Peyer's patch (tissue), 4 donors: ENCODE results near the gene SBF1. TPM values are rescaled to one million over a fixed set of nuclear protein-coding genes. Genes with fewer than 3 reads are reported as not detected.
"Not testable (repeated sequence)": the region's sequence is repeated elsewhere in the genome, so short reads cannot be mapped to it uniquely, and the experiment has no call there.

Experiments used
- DNase-seq, 3 donors: peaks; one replicate each; pipeline ENCODE4 v3.0.0-alpha.2; 2017 to 2019
- H3K27ac ChIP-seq, 4 donors: fragments of 200-600 bp; sonication (generic); one replicate each; pipeline ENCODE4 v1.5.1; 2016 to 2019
- H3K27me3 ChIP-seq, 2 donors: fragments of 200-600 bp; sonication (generic); one replicate each; pipeline ENCODE4 v1.5.1; 2019
- H3K36me3 ChIP-seq, 3 donors: fragments of 200-600 bp; sonication (generic); one replicate each; pipeline ENCODE4 v1.5.1; 2016 to 2019
- H3K4me1 ChIP-seq, 4 donors: fragments of 200-600 bp; sonication (generic); one replicate each; pipeline ENCODE4 v1.5.1; 2016 to 2019
- H3K4me3 ChIP-seq, 4 donors: fragments of 200-600 bp; sonication (generic); 1 replicate in 3 of 4; 2 replicates in 1 of 4; pipeline ENCODE4 v1.5.1; 2016 to 2019; ENCODE audit warnings: mild to moderate bottlenecking in 1 of 4
- H3K9me3 ChIP-seq, 4 donors: fragments of 200-600 bp; sonication (generic); one replicate each; pipeline ENCODE4 v1.5.1; 2016 to 2019; ENCODE audit warnings: mild to moderate bottlenecking in 1 of 4
- POLR2A ChIP-seq, 2 donors: fragments of 450-650 bp; IDR thresholded peaks; one replicate each; pipeline ENCODE4 v1.5.1; 2017; ENCODE audit warnings: antibody characterized with exemption in 2 of 2, mild to moderate bottlenecking in 2 of 2, moderate library complexity in 2 of 2
- total RNA-seq, 4 donors: library from RNA; depleted of rRNA; stranded (reverse); fragments of >200 nt; gene quantifications; one replicate each; pipeline ENCODE4 v1.1.0, GENCODE V29; 2016
- TF ChIP-seq, protein P1 (sequence below), 6 experiments: fragments of 450-650 bp in 4 of 6; fragments of 200-600 bp in 2 of 6; sonication (generic) in 1 of 6; IDR thresholded peaks; one replicate each; pipeline ENCODE4 v1.5.1; 2017 to 2019; ENCODE audit warnings: antibody characterized with exemption in 6 of 6, mild to moderate bottlenecking in 3 of 6, moderate library complexity in 1 of 6

Gene SBF1
- total RNA-seq, 4 donors from 2014 or later, result 72.0 to 133 (median 121) TPM

DNA sequence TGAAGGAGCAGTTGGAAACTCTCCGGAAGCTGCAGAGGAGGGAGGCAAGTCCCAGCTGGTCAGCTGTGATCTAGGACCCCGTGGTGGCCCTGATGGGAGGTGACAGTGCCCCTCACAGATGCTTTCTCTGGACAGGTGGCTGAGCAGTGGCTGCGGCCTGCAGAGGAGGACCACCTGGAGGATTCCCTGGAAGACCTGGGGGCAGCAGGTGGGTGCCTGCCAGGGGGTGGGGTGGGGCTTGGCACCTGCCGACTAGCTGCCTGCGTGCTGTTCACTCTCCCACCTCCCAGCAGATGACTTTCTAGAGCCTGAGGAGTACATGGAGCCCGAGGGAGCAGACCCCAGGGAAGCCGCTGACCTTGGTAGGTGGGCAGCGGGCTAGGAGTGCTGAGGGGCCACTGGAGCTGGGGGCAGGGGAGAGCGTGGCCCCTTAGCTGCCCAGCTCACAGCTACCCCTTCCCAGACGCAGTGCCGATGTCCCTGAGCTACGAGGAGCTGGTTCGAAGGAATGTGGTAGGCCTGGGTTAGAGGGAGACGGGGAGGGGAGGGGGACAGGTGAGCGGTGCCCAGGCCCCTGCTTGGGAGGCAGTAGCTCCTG lies 47.5 kb upstream of the SBF1 start:
- Histone ChIP-seq H3K9me3 (no peaks in the 10 kb centered on the region), H3K27me3 (no peaks in the 10 kb centered on the region), H3K4me3 (no peak overlapping the region), H3K36me3 (peaks cover 0 to 66% (median 0%) of the 10 kb centered on the region in 3 donors), H3K27ac (no peak overlapping the region), H3K4me1 (peaks cover 6 to 37% (median 18%) of the 10 kb centered on the region in 4 donors)
- DNase-seq, result no peak
- no peak for TF ChIP-seq POLR2A (IDR thresholded peaks at IDR 0.05)
- TF ChIP-seq, protein P1, sequence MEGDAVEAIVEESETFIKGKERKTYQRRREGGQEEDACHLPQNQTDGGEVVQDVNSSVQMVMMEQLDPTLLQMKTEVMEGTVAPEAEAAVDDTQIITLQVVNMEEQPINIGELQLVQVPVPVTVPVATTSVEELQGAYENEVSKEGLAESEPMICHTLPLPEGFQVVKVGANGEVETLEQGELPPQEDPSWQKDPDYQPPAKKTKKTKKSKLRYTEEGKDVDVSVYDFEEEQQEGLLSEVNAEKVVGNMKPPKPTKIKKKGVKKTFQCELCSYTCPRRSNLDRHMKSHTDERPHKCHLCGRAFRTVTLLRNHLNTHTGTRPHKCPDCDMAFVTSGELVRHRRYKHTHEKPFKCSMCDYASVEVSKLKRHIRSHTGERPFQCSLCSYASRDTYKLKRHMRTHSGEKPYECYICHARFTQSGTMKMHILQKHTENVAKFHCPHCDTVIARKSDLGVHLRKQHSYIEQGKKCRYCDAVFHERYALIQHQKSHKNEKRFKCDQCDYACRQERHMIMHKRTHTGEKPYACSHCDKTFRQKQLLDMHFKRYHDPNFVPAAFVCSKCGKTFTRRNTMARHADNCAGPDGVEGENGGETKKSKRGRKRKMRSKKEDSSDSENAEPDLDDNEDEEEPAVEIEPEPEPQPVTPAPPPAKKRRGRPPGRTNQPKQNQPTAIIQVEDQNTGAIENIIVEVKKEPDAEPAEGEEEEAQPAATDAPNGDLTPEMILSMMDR (IDR thresholded peaks at IDR 0.05), result no peak

DNA sequence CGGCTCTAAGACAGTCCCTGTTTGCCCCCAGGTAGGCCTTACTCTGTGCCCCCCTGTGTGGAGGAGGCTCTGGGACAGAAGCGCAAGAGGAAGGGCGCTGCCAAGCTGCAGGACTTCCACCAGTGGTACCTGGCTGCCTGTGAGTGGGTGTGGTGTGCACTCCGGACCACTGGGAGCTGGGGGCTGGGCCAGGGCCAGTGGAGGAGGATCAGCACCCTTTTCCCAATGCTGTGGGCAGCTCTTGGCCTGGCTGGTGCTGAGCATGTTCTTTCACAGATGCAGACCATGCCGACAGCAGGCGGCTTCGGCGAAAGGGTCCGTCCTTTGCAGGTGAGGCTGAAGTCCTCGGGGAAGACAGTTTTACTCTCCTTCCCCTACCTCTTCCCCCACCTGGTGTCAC lies 46.9 kb upstream of the SBF1 start:
- Histone ChIP-seq H3K27ac (no peak overlapping the region), H3K9me3 (no peaks in the 10 kb centered on the region), H3K27me3 (no peaks in the 10 kb centered on the region), H3K36me3 (peaks cover 0 to 72% (median 0%) of the 10 kb centered on the region in 3 donors), H3K4me3 (no peak overlapping the region), H3K4me1 (peaks cover 4 to 31% (median 13%) of the 10 kb centered on the region in 4 donors)
- no peak for DNase-seq
- TF ChIP-seq, protein P1 (IDR thresholded peaks at IDR 0.05), result no peak
- TF ChIP-seq POLR2A (IDR thresholded peaks at IDR 0.05), result no peak

DNA sequence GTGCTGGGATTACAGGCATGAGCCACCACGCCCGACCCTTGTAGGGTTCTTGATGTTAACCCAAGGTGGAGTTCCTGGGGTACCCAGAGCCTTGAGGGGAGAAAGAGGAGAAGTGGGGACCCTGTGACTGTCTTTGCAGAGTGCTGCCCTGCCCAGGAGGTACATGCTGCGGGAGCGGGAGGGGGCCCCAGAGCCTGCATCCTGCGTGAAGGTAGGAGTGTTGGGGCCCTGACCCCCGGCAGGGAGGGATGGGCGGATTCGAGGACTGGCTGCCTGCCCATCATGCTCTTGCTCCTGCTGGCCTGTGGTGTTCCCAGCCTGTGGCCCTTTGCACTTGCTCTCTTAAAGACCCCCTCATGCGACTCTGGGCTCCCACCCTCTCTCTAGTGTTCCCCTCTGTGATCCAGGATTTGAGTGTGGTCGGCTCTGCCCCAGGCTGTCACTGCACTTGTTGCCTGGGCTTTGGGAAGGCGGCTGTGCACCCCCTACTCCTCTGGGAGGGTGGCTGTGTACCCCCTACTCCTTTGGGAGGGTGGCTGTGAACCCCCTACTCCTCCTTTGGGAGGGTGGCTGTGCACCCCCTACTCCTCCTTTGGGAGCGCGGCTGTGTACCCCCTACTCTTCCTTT lies 46.1 kb upstream of the SBF1 start:
- H3K4me1 ChIP-seq, result peaks cover 4 to 25% (median 10%) of the 10 kb centered on the region in 4 donors
- peaks cover 0 to 76% (median 0%) of the 10 kb centered on the region in 3 donors for H3K36me3 ChIP-seq
- H3K27me3 ChIP-seq, result no peaks in the 10 kb centered on the region
- TF ChIP-seq, protein P1 (IDR thresholded peaks at IDR 0.05), result no peak
- TF ChIP-seq POLR2A (IDR thresholded peaks at IDR 0.05), result no peak
- no peak overlapping the region for H3K4me3 ChIP-seq
- no peaks in the 10 kb centered on the region for H3K9me3 ChIP-seq
- H3K27ac ChIP-seq, result no peak overlapping the region
- DNase-seq, result no peak

DNA sequence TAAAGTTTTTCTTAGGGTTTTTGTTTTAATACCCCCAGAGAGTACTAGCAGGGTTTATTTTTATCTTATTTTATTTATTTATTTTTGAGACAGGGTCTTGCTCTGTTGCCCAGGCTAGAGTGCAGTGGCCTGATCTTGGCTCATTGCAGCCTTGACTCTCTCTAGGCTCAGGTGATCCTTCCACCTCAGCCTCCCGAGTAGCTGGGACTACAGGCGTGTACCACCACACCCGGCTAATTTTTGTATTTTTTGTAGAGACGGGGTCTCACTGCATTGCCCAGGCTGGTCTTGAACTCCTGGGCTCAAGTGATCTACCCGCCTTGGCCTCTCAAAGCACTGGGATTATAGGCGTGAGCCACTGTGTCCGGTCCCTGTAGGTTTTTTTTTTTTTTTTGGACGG lies 45.3 kb upstream of the SBF1 start:
- Histone ChIP-seq H3K36me3 (peaks cover 0 to 76% (median 0%) of the 10 kb centered on the region in 3 donors), H3K4me1 (peaks cover 4 to 25% (median 10%) of the 10 kb centered on the region in 4 donors)
- not testable (repeated sequence) for H3K27ac ChIP-seq, H3K27me3 ChIP-seq, DNase-seq, H3K9me3 ChIP-seq, H3K4me3 ChIP-seq

DNA sequence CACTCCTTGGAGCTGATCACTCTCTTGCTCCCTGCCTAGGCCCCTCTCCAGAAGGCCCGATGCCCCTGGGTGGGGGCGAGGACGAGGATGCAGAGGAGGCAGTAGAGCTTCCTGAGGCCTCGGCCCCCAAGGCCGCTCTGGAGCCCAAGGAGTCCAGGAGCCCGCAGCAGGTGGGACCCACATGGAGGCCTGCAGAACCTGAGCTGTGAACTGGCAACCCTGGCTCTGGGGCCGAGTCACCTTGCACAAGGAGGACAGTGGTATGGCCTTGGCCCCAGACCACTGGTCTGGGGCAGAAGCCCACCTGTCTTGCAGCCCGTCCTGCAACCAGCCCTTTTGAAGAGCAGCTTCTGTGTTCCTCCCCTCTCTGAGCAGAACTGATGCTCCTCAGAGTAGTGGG lies 44.3 kb upstream of the SBF1 start:
- H3K27me3 ChIP-seq, result no peaks in the 10 kb centered on the region
- TF ChIP-seq, protein P1 (IDR thresholded peaks at IDR 0.05), result no peak
- no peak for TF ChIP-seq POLR2A (IDR thresholded peaks at IDR 0.05)
- no peaks in the 10 kb centered on the region for H3K9me3 ChIP-seq
- peaks cover 0 to 76% (median 0%) of the 10 kb centered on the region in 3 donors for H3K36me3 ChIP-seq
- H3K27ac ChIP-seq, result no peak overlapping the region
- peaks cover under 1 to 15% (median 2%) of the 10 kb centered on the region in 4 donors for H3K4me1 ChIP-seq
- H3K4me3 ChIP-seq, result no peak overlapping the region
- DNase-seq, result no peak

DNA sequence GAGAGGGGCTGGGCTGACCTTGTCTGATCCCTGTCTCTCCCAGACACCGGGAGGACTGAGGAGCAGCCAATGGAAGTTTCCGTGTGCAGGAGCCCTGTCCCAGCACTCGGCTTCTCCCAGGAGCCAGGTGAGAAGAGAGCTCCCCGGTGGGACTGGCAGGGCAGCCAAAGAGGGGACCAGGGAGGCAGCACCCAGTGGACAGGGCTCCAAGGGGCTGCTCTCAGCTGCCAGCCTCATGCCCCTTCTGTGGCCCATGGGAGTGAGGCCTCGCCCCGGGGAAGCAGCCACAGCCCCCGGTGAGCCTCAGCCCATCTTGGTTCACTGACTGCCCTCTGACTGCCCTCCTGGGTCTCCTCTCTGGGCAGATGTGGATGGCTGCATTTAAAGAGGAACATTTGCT lies 43.8 kb upstream of the SBF1 start:
- no peak for TF ChIP-seq POLR2A (IDR thresholded peaks at IDR 0.05)
- TF ChIP-seq, protein P1 (IDR thresholded peaks at IDR 0.05), result no peak
- H3K4me1 ChIP-seq, result peaks cover 0 to 10% (median 0%) of the 10 kb centered on the region in 4 donors
- H3K9me3 ChIP-seq, result no peaks in the 10 kb centered on the region
- peaks cover 0 to 71% (median 0%) of the 10 kb centered on the region in 3 donors for H3K36me3 ChIP-seq
- no peak for DNase-seq
- no peaks in the 10 kb centered on the region for H3K27me3 ChIP-seq
- H3K4me3 ChIP-seq, result no peak overlapping the region
- no peak overlapping the region for H3K27ac ChIP-seq
